Measurements from ENCODE around the gene HSPB9. TPM values are rescaled to one million over a fixed set of nuclear protein-coding genes. Genes with fewer than 3 reads are reported as not detected.
"Not testable (repeated sequence)": the region's sequence is repeated elsewhere in the genome, so short reads cannot be mapped to it uniquely, and the experiment has no call there.

HSPB9 gene
- total and polyA plus RNA-seq, 2 of the 8 experiments (the other 6 are each of a cell fraction or from before 2014, with no cell fraction given): 0.27 to 0.30 TPM

DNA sequence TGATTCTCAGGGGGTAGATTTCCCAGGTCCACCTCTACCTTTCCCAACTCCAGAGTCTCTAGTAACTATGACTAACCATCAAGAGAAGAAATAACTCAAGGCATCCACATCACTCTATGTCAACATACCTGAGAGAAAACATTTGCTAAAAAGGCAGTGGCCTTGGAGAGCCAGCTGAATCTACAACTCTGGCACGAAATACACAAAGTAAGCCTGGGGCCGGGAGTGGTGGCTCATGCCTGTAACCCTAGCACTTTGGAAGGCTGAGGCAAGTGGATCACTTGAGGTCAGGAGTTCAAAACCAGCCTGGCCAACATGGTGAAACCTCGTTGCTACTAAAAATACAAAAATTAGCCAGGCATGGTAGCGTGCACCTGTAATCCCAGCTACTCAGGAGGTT lies 20.5 kb downstream of the HSPB9 start:
- H4K5ac ChIP-seq (ENCODE audit: insufficient read length, low read depth, low read length); H3K9me3 ChIP-seq (ENCODE audit: insufficient read depth in 2 of 2, low read depth in 1 of 2, low read length in 1 of 2); H3K4me3 ChIP-seq (ENCODE audit: extremely low read depth in 1 of 4, insufficient read depth in 2 of 4, low read depth in 3 of 4, low read length in 4 of 4); H2AK5ac ChIP-seq (ENCODE audit: low read depth, low read length); H3K79me1 ChIP-seq (ENCODE audit: low read depth, low read length); H2AFZ ChIP-seq (ENCODE audit: low read length); H3K9ac ChIP-seq (replicated peaks in 1 of 4; ENCODE audit: extremely low read depth in 1 of 4, low read depth in 3 of 4, low read length in 3 of 4); H3K23me2 ChIP-seq (ENCODE audit: low read depth, low read length); H3K18ac ChIP-seq (ENCODE audit: extremely low read depth, low read length); H2BK20ac ChIP-seq (ENCODE audit: low read length); DNase-seq (ENCODE audit: low read depth in 1 of 2, low spot score in 2 of 2); H3K4ac ChIP-seq (replicated peaks; ENCODE audit: insufficient read length, low read depth, low read length); H4K91ac ChIP-seq (replicated peaks; ENCODE audit: insufficient read length, low read length); H3K27me3 ChIP-seq (replicated peaks in 1 of 4; ENCODE audit: control insufficient read depth in 3 of 4, extremely low read depth in 1 of 4, insufficient read depth in 3 of 4, low read length in 3 of 4); H2BK5ac ChIP-seq (ENCODE audit: low read depth, low read length); H2BK12ac ChIP-seq (ENCODE audit: low read depth, low read length); H2BK120ac ChIP-seq (replicated peaks; ENCODE audit: low read depth, low read length); H3K23ac ChIP-seq (ENCODE audit: insufficient read length); H3K27ac ChIP-seq (ENCODE audit: low read depth, low read length); H3K14ac ChIP-seq (ENCODE audit: insufficient read length); H4K8ac ChIP-seq (ENCODE audit: extremely low read depth, insufficient read depth, low read length); H3K56ac ChIP-seq (replicated peaks; ENCODE audit: insufficient read length, low read depth, low read length); H3K4me2 ChIP-seq (ENCODE audit: insufficient read depth in 1 of 2, low read depth in 2 of 2, low read length in 2 of 2); H3K36me3 ChIP-seq (ENCODE audit: control insufficient read depth in 2 of 4, insufficient read depth in 4 of 4, low read length in 3 of 4); H3K4me1 ChIP-seq (replicated peaks in 1 of 4; ENCODE audit: control insufficient read depth in 3 of 4, insufficient read depth in 4 of 4, low read length in 3 of 4); H2BK15ac ChIP-seq (ENCODE audit: low read length); FAIRE-seq: not testable (repeated sequence)
- ChIA-PET CTCF (ENCODE audit: partially characterized antibody) (interaction anchor here (0.6 to 2.7 kb wide), 11 partner anchors 10 to 168 kb away, joined by 3 to 9 read pairs (median 3); partner anchors contain the start of genes HSPB9, KAT2A and KCNH4), POLR2A (ENCODE audit: partially characterized antibody) (interaction anchor here (1.1 to 1.4 kb wide), 3 partner anchors 22 to 127 kb away, joined by 3 to 5 read pairs (median 4); partner anchors contain the start of gene KAT2A)
- Histone ChIP-seq H3K79me2 (ENCODE audit: control insufficient read depth in 1 of 2, insufficient read depth in 2 of 2, low read length in 2 of 2) (peaks cover 0 to 43% of the 10 kb centered on the region in 2 experiments; a peak in 2 of 4 replicates), H4K20me1 (replicated peaks in 1 of 2; ENCODE audit: control insufficient read depth in 1 of 2, insufficient read depth in 2 of 2, low read length in 2 of 2) (peaks cover 9 to 12% of the 10 kb centered on the region in 2 experiments)
- WGBS, 2 experiments (ENCODE audit: extremely low coverage in 1 of 2, insufficient coverage in 1 of 2, insufficient read length in 1 of 2, insufficient replicate concordance in 2 of 2, low coverage in 1 of 2, low lambda C conversion rate in 2 of 2, missing lambda C conversion rate in 1 of 2): 71% methylated on average over 4 of the region's 4 CpGs; no CpG with 5 or more reads in 1 of the 2 experiments

Data from H1 (cell line).